WTC11 (cell line): ENCODE data around the gene FHIT. TPM values are rescaled to one million over a fixed set of nuclear protein-coding genes. Genes with fewer than 3 reads are reported as not detected.

Experiments used
- ATAC-seq: fragments of 200-7000 bp; cut with Tn5 transposase; 2 replicates; pipeline ENCODE4 v1.10.0; 2021; ENCODE audit warnings: mild to moderate bottlenecking, moderate library complexity
- CTCF ChIA-PET: fragments of 300-600 bp; sonication (Branson Sonifier 250); formaldehyde crosslinking; loops from one replicate; lab custom pipeline; 2021; ENCODE audit warnings: antibody characterized with exemption; lab: Charles Lee
- POLR2A ChIA-PET: fragments of 350-600 bp; sonication (Branson Sonifier 250); formaldehyde crosslinking; loops from one replicate; lab custom pipeline; 2021; ENCODE audit warnings: antibody characterized with exemption; lab: Charles Lee
- DNase-seq: peaks from one replicate; pipeline ENCODE4 v3.0.0; 2021; ENCODE audit warnings: low spot score
- H3K27ac Mint-ChIP-seq: 2 replicates; pipeline ENCODE4 v1.8.0; 2021; ENCODE audit warnings: mixed read lengths
- H3K27me3 Mint-ChIP-seq: 2 replicates; pipeline ENCODE4 v1.8.0; 2021; ENCODE audit warnings: low read depth, mild to moderate bottlenecking, moderate library complexity, mixed read lengths
- H3K36me3 Mint-ChIP-seq: 2 replicates; pipeline ENCODE4 v1.8.0; 2021; ENCODE audit warnings: mixed read lengths
- H3K4me1 Mint-ChIP-seq: 2 replicates; pipeline ENCODE4 v1.8.0; 2022; ENCODE audit warnings: mixed read lengths
- H3K4me3 Mint-ChIP-seq: 2 replicates; pipeline ENCODE4 v1.8.0; 2021; ENCODE audit warnings: mild to moderate bottlenecking, moderate library complexity, mixed read lengths
- H3K9me3 Mint-ChIP-seq: 2 replicates; pipeline ENCODE4 v1.8.0; 2021; ENCODE audit warnings: mixed read lengths
- AR ChIP-seq: fragments of 250-450 bp; sonication (Bioruptor Pico); IDR thresholded peaks from 2 replicates; pipeline ENCODE4 v1.9.0; 2021; ENCODE audit warnings: mild to moderate bottlenecking
- ATF6 ChIP-seq: sonication (generic); formaldehyde crosslinking; IDR thresholded peaks from 2 replicates; pipeline ENCODE4 v1.8.1; 2023; ENCODE audit warnings: mild to moderate bottlenecking, missing genetic modification reagents
- FOXK1 ChIP-seq: sonication (generic); formaldehyde crosslinking; IDR thresholded peaks from 2 replicates; pipeline ENCODE4 v1.8.0; 2022; ENCODE audit warnings: mild to moderate bottlenecking, moderate library complexity, missing genetic modification reagents
- FOXP4 ChIP-seq: sonication (generic); formaldehyde crosslinking; IDR thresholded peaks from 2 replicates; pipeline ENCODE4 v1.8.0; 2022; ENCODE audit warnings: mild to moderate bottlenecking, missing genetic modification reagents
- GABPB1 ChIP-seq: sonication (generic); formaldehyde crosslinking; IDR thresholded peaks from 2 replicates; pipeline ENCODE4 v1.8.1; 2023; ENCODE audit warnings: mild to moderate bottlenecking, missing genetic modification reagents
- HMGA2 ChIP-seq: fragments of 250-450 bp; sonication (Bioruptor Pico); IDR thresholded peaks from 2 replicates; pipeline ENCODE4 v1.4.0; 2021; ENCODE audit warnings: mild to moderate bottlenecking, moderate library complexity
- NFATC4 ChIP-seq: fragments of 250-450 bp; sonication (Bioruptor Pico); IDR thresholded peaks from 2 replicates; pipeline ENCODE4 v1.9.0; 2021; ENCODE audit warnings: mild to moderate bottlenecking
- NFE2L1 ChIP-seq: sonication (generic); formaldehyde crosslinking; IDR thresholded peaks from 2 replicates; pipeline ENCODE4 v1.8.1; 2023; ENCODE audit warnings: missing genetic modification reagents
- NFYB ChIP-seq: sonication (generic); formaldehyde crosslinking; conservative IDR thresholded peaks from 2 replicates; pipeline ENCODE4 v1.8.0; 2022; ENCODE audit warnings: low read depth, missing genetic modification reagents
- NR3C1 ChIP-seq: sonication (generic); formaldehyde crosslinking; conservative IDR thresholded peaks from 2 replicates; pipeline ENCODE4 v1.8.1; 2023; ENCODE audit warnings: low read depth, mild to moderate bottlenecking, missing genetic modification reagents
- PRRX2 ChIP-seq: fragments of 250-450 bp; sonication (Bioruptor Pico); IDR thresholded peaks from 2 replicates; pipeline ENCODE4 v1.8.0; 2021; ENCODE audit warnings: mild to moderate bottlenecking
- SMAD4 ChIP-seq: sonication (generic); formaldehyde crosslinking; IDR thresholded peaks from 2 replicates; pipeline ENCODE4 v1.8.0; 2022; ENCODE audit warnings: mild to moderate bottlenecking, missing genetic modification reagents
- TEAD4 ChIP-seq: sonication (generic); formaldehyde crosslinking; IDR thresholded peaks from 2 replicates; pipeline ENCODE4 v1.8.0; 2022; ENCODE audit warnings: mild to moderate bottlenecking, missing genetic modification reagents
- ZNF138 ChIP-seq: sonication (generic); formaldehyde crosslinking; conservative IDR thresholded peaks from 2 replicates; pipeline ENCODE4 v1.8.1; 2022; ENCODE audit warnings: mild to moderate bottlenecking, moderate library complexity, missing genetic modification reagents
- ZNF263 ChIP-seq: sonication (generic); formaldehyde crosslinking; IDR thresholded peaks from 2 replicates; pipeline ENCODE4 v1.8.1; 2022; ENCODE audit warnings: low read depth, mild to moderate bottlenecking, moderate library complexity, missing genetic modification reagents
- ZNF281 ChIP-seq: sonication (generic); formaldehyde crosslinking; IDR thresholded peaks from 2 replicates; pipeline ENCODE4 v1.8.0; 2023; ENCODE audit warnings: mild to moderate bottlenecking, missing genetic modification reagents
- ZNF671 ChIP-seq: fragments of 250-450 bp; sonication (Bioruptor Pico); IDR thresholded peaks from 2 replicates; pipeline ENCODE4 v1.8.0; 2021; ENCODE audit warnings: mild to moderate bottlenecking
- total RNA-seq: library from RNA; stranded (reverse); gene quantifications from 3 replicates; pipeline ENCODE4 v1.2.3, GENCODE V29; 2021
- TF ChIP-seq, protein P1 (sequence below): sonication (generic); formaldehyde crosslinking; conservative IDR thresholded peaks from 2 replicates; pipeline ENCODE4 v1.8.1; 2023; ENCODE audit warnings: mild to moderate bottlenecking, low read depth, missing genetic modification reagents, moderate library complexity
- TF ChIP-seq, protein P2 (sequence below): fragments of 250-450 bp; sonication (Bioruptor Pico); IDR thresholded peaks from 2 replicates; pipeline ENCODE4 v1.8.0; 2021; ENCODE audit warnings: mild to moderate bottlenecking

The FHIT gene
- total RNA-seq, 1 experiment from 2014 or later, result 2.6 TPM

GRCh38 chr3:60323180-60323579 is 928.1 kb downstream of the FHIT start:
- no peaks in the 10 kb centered on the region for H3K27me3 Mint-ChIP-seq
- no peaks in the 10 kb centered on the region for H3K9me3 Mint-ChIP-seq

DNA sequence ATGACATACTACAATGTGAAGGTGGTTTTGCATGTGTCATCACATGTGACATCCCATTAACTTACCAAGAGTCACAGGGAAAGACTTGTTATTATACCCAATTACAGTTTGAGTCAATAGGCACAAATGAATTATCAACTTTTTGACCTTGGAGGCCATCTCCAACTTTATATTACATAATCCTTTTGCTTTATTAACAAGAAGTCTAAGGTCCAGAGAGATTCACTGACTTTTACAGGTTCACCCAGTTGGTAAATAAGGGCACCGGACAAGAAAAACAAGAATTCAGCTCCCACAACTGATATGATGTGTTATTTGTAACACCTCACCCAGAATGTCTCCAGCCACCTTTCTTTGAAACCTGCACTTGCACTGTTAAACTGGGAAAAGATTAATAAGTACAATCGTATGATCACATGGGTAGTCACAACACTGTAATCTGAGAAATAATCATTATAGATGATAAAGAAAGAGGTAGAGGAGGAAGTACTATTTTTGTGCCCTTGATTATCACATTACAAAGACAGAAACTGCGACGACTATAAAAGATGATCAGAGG is 928.9 kb downstream of the FHIT start:
- ATAC-seq, result no peak
- Mint-ChIP-seq H3K4me3 (no peak overlapping the region), H3K27me3 (no peaks in the 10 kb centered on the region), H3K9me3 (no peaks in the 10 kb centered on the region), H3K4me1 (peaks cover 19% of the 10 kb centered on the region), H3K27ac (no peak overlapping the region), H3K36me3 (no peaks in the 10 kb centered on the region)
- DNase-seq, result no peak
- POLR2A ChIA-PET, result no interaction called here
- CTCF ChIA-PET, result interaction anchor here (0.6 kb wide), 1 partner anchor 368 kb away, joined by 3 read pairs; no protein-coding TSS in a partner anchor
- TF ChIP-seq ZNF281, result no peak
- no peak for TF ChIP-seq FOXK1 (CRISPR knock-in tag)
- no peak for TF ChIP-seq FOXP4 (CRISPR knock-in tag)
- no peak for TF ChIP-seq ZNF138 (CRISPR knock-in tag)
- TF ChIP-seq ZNF263 (CRISPR knock-in tag), result no peak
- no peak for TF ChIP-seq GABPB1 (CRISPR knock-in tag)

More at GRCh38 chr3:60323180-60323579, 928.1 kb downstream of the FHIT start:
- TF ChIP-seq TEAD4 (CRISPR knock-in tag) (no peak), PRRX2 (CRISPR knock-in tag) (no peak), NFE2L1 (no peak), NFATC4 (no peak), ZNF671 (CRISPR knock-in tag) (no peak), NFYB (CRISPR knock-in tag) (no peak), NR3C1 (CRISPR knock-in tag) (no peak), AR (CRISPR knock-in tag) (no peak), HMGA2 (CRISPR knock-in tag) (no peak), ATF6 (CRISPR knock-in tag) (no peak), SMAD4 (CRISPR knock-in tag) (no peak)
- TF ChIP-seq, protein P1, sequence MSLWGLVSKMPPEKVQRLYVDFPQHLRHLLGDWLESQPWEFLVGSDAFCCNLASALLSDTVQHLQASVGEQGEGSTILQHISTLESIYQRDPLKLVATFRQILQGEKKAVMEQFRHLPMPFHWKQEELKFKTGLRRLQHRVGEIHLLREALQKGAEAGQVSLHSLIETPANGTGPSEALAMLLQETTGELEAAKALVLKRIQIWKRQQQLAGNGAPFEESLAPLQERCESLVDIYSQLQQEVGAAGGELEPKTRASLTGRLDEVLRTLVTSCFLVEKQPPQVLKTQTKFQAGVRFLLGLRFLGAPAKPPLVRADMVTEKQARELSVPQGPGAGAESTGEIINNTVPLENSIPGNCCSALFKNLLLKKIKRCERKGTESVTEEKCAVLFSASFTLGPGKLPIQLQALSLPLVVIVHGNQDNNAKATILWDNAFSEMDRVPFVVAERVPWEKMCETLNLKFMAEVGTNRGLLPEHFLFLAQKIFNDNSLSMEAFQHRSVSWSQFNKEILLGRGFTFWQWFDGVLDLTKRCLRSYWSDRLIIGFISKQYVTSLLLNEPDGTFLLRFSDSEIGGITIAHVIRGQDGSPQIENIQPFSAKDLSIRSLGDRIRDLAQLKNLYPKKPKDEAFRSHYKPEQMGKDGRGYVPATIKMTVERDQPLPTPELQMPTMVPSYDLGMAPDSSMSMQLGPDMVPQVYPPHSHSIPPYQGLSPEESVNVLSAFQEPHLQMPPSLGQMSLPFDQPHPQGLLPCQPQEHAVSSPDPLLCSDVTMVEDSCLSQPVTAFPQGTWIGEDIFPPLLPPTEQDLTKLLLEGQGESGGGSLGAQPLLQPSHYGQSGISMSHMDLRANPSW (CRISPR knock-in tag), result no peak
- TF ChIP-seq, protein P2, sequence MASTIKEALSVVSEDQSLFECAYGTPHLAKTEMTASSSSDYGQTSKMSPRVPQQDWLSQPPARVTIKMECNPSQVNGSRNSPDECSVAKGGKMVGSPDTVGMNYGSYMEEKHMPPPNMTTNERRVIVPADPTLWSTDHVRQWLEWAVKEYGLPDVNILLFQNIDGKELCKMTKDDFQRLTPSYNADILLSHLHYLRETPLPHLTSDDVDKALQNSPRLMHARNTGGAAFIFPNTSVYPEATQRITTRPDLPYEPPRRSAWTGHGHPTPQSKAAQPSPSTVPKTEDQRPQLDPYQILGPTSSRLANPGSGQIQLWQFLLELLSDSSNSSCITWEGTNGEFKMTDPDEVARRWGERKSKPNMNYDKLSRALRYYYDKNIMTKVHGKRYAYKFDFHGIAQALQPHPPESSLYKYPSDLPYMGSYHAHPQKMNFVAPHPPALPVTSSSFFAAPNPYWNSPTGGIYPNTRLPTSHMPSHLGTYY, result no peak
- Mint-ChIP-seq H3K36me3 (no peaks in the 10 kb centered on the region), H3K4me3 (no peak overlapping the region), H3K27ac (no peak overlapping the region; the same call in 1 of the 2 replicates), H3K4me1 (peaks cover 19% of the 10 kb centered on the region)
- POLR2A ChIA-PET, result no interaction called here
- CTCF ChIA-PET, result interaction anchor here (0.7 to 1.0 kb wide), 4 partner anchors 8 to 244 kb away, joined by 3 to 4 read pairs (median 3); no protein-coding TSS in a partner anchor
- DNase-seq (no peak), ATAC-seq (peak; percentile 30; the same call in 1 of the 2 replicates)
